PC-3 (cell line): ENCODE data around the gene CEP63. TPM values are rescaled to one million over a fixed set of nuclear protein-coding genes. Genes with fewer than 3 reads are reported as not detected.

Experiments
- ATAC-seq: fragments of 200-7000 bp; cut with Tn5 transposase; 2 replicates; pipeline ENCODE4 v1.9.1; 2020; ENCODE audit warnings: mild to moderate bottlenecking, moderate library complexity
- BruUV-seq: library from RNA; stranded (reverse); fragments of 400-500 nt; replicated peaks from 2 replicates; lab custom pipeline; 2021; lab: Mats Ljungman, UMichigan
- CTCF ChIA-PET: fragments of 300-600 bp; sonication (Branson Sonifier 250); formaldehyde crosslinking; loops from one replicate; lab custom pipeline; 2022; ENCODE audit warnings: antibody characterized with exemption; lab: Charles Lee
- POLR2A ChIA-PET: fragments of 300-600 bp; sonication (Branson Sonifier 250); formaldehyde crosslinking; loops from one replicate; lab custom pipeline; 2022; ENCODE audit warnings: antibody characterized with exemption; ENCODE audit not compliant: unreplicated experiment; lab: Charles Lee
- DNase-seq: peaks from one replicate; pipeline ENCODE4 v3.0.0-alpha.2; 2015
- H2AFZ ChIP-seq: fragments of 300-600 bp; sonication (generic); 2 replicates; pipeline ENCODE4 v1.6.0; 2016; ENCODE audit warnings: antibody characterized with exemption, low read length
- H3F3A ChIP-seq: fragments of 300-600 bp; sonication (generic); one replicate; pipeline ENCODE4 v1.6.0; 2017; ENCODE audit warnings: antibody characterized with exemption, low read length, control low read depth, mild to moderate bottlenecking; ENCODE audit not compliant: unreplicated experiment
- H3K27ac ChIP-seq: fragments of 300-600 bp; sonication (generic); 2 replicates; pipeline ENCODE4 v1.5.1; 2016; ENCODE audit warnings: mild to moderate bottlenecking, low read length
- H3K27me3 ChIP-seq: fragments of 300-600 bp; sonication (generic); 2 replicates; pipeline ENCODE4 v1.6.1; 2016; ENCODE audit warnings: low read length, mixed read lengths
- H3K36me3 ChIP-seq: fragments of 300-600 bp; sonication (generic); 2 replicates; pipeline ENCODE4 v1.6.1; 2016; ENCODE audit warnings: low read depth, mixed run types, low read length, mixed read lengths
- H3K4me1 ChIP-seq: fragments of 300-600 bp; sonication (generic); 2 replicates; pipeline ENCODE4 v1.5.1; 2016; ENCODE audit warnings: low read length; ENCODE audit not compliant: insufficient read depth
- H3K4me2 ChIP-seq: fragments of 300-600 bp; sonication (generic); 2 replicates; pipeline ENCODE4 v1.6.0; 2016; ENCODE audit warnings: low read length
- H3K4me3 ChIP-seq: fragments of 300-600 bp; sonication (generic); 2 replicates; pipeline ENCODE4 v1.5.1; 2016; ENCODE audit warnings: mild to moderate bottlenecking, low read length, mixed read lengths
- H3K79me2 ChIP-seq: fragments of 300-600 bp; sonication (generic); 2 replicates; pipeline ENCODE4 v1.6.1; 2017; ENCODE audit warnings: low read length, mixed read lengths
- H3K9ac ChIP-seq: fragments of 300-600 bp; sonication (generic); 2 replicates; pipeline ENCODE4 v1.6.0; 2016; ENCODE audit warnings: mild to moderate bottlenecking, low read length
- H3K9me2 ChIP-seq: fragments of 300-600 bp; sonication (generic); replicated peaks from 2 replicates; pipeline ENCODE4 v1.6.1; 2016; ENCODE audit warnings: mixed run types, low read length, mixed read lengths
- H3K9me3 ChIP-seq: fragments of 300-600 bp; sonication (generic); 2 replicates; pipeline ENCODE4 v1.6.1; 2016; ENCODE audit warnings: low read length, mixed read lengths
- H4K20me1 ChIP-seq: fragments of 300-600 bp; sonication (generic); 2 replicates; pipeline ENCODE4 v1.6.1; 2016; ENCODE audit warnings: low read length, mixed read lengths
- CTCF ChIP-seq: fragments of 300-600 bp; sonication (generic); conservative IDR thresholded peaks from 2 replicates; pipeline ENCODE4 v1.5.1; 2017; ENCODE audit warnings: antibody characterized with exemption, low read depth, mild to moderate bottlenecking, low read length
- EZH2 ChIP-seq: fragments of 300-600 bp; sonication (generic); IDR thresholded peaks from one replicate; pipeline ENCODE4 v1.6.1; 2017; ENCODE audit warnings: antibody characterized with exemption, mild to moderate bottlenecking, low read length; ENCODE audit not compliant: unreplicated experiment
- EZH2phosphoT487 ChIP-seq: fragments of 300-600 bp; sonication (generic); IDR thresholded peaks from 2 replicates; pipeline ENCODE4 v1.6.1; 2018; ENCODE audit warnings: mild to moderate bottlenecking, antibody characterized with exemption, low read length, borderline replicate concordance
- intact Hi-C: fragments of 100-400 bp; cut with micrococcal nuclease; formaldehyde crosslinking; loops from 2 replicates; pipeline ENCODE4 v1.9.0; 2023
- total RNA-seq: library from RNA; depleted of rRNA; stranded (reverse); fragments of >200 nt; gene quantifications from 2 replicates; pipeline ENCODE4 v1.2.3, GENCODE V29; 2014

The CEP63 gene
- total RNA-seq, 1 experiment from 2014 or later, result 15.4 TPM

GRCh38 chr3:134610432-134611385 lies 124.9 kb downstream of the CEP63 start:
- ATAC-seq, result no peak
- Histone ChIP-seq H3K4me3 (no peak overlapping the region), H3F3A (no peaks in the 10 kb centered on the region), H3K27ac (no peak overlapping the region), H4K20me1 (no peaks in the 10 kb centered on the region), H3K9me3 (no peaks in the 10 kb centered on the region), H3K9me2 (no peaks in the 10 kb centered on the region), H3K36me3 (no peaks in the 10 kb centered on the region), H3K9ac (no peak overlapping the region), H3K27me3 (peaks cover 13% of the 10 kb centered on the region; the same call in 1 of the 2 replicates), H3K79me2 (no peaks in the 10 kb centered on the region), H3K4me2 (no peak overlapping the region), H2AFZ (no peak overlapping the region), H3K4me1 (no peaks in the 10 kb centered on the region)
- intact Hi-C loops, result no loop called here
- TF ChIP-seq CTCF (no peak), EZH2 (no peak), EZH2phosphoT487 (no peak)
- POLR2A ChIA-PET, result no interaction called here
- no peak for DNase-seq
- CTCF ChIA-PET, result no interaction called here
- no TSS peak for BruUV-seq

GRCh38 chr3:134611516-134611915 lies 125.7 kb downstream of the CEP63 start:
- H3K9ac ChIP-seq, result no peak overlapping the region
- H3K9me3 ChIP-seq, result no peaks in the 10 kb centered on the region
- no peaks in the 10 kb centered on the region for H4K20me1 ChIP-seq
- no peak for ATAC-seq
- H3K36me3 ChIP-seq, result no peaks in the 10 kb centered on the region
- H3K79me2 ChIP-seq, result no peaks in the 10 kb centered on the region
- no TSS peak for BruUV-seq
- peaks cover 13% of the 10 kb centered on the region; the same call in 1 of the 2 replicates for H3K27me3 ChIP-seq
- TF ChIP-seq EZH2phosphoT487 (no peak), CTCF (no peak), EZH2 (no peak)
- intact Hi-C loops, result no loop called here
- POLR2A ChIA-PET, result interaction anchor here (0.5 kb wide), 1 partner anchor 507 kb away, joined by 4 read pairs; no protein-coding TSS in a partner anchor
- no peak for DNase-seq
- no peaks in the 10 kb centered on the region for H3K4me1 ChIP-seq
- no peak overlapping the region for H3K4me2 ChIP-seq
- H2AFZ ChIP-seq, result no peak overlapping the region
- H3K4me3 ChIP-seq, result no peak overlapping the region
- H3K27ac ChIP-seq, result no peak overlapping the region
- H3K9me2 ChIP-seq, result no peaks in the 10 kb centered on the region
- CTCF ChIA-PET, result no interaction called here
- no peaks in the 10 kb centered on the region for H3F3A ChIP-seq

- Histone ChIP-seq H3K27me3 (peaks cover 17% of the 10 kb centered on the region; the same call in 1 of the 2 replicates), H3K9me3 (no peaks in the 10 kb centered on the region), H3K4me1 (no peaks in the 10 kb centered on the region), H3K36me3 (no peaks in the 10 kb centered on the region), H3K9me2 (no peaks in the 10 kb centered on the region), H3K4me2 (no peak overlapping the region), H3K9ac (no peak overlapping the region), H4K20me1 (no peaks in the 10 kb centered on the region), H3K79me2 (no peaks in the 10 kb centered on the region), H3F3A (no peaks in the 10 kb centered on the region), H3K4me3 (no peak overlapping the region), H3K27ac (no peak overlapping the region), H2AFZ (no peak overlapping the region)
- CTCF ChIA-PET, result no interaction called here
- TF ChIP-seq EZH2phosphoT487 (no peak), EZH2 (no peak), CTCF (no peak)
- no TSS peak for BruUV-seq
- intact Hi-C loops, result no loop called here
- POLR2A ChIA-PET, result no interaction called here
- no peak for DNase-seq
- ATAC-seq, result no peak
Observed at GRCh38 chr3:134613006-134613520, 127.2 kb downstream of the CEP63 start.
